MM.1S (cell line): Measurements from ENCODE around the gene OBSCN.

Experiments used
- DNase-seq: peaks from one replicate; pipeline ENCODE4 v3.0.0-alpha.2; 2015
- H2AFZ ChIP-seq: fragments of 300-600 bp; sonication (generic); 2 replicates; pipeline ENCODE4 v1.6.0; 2016; ENCODE audit warnings: antibody characterized with exemption, low read length
- H3F3A ChIP-seq: fragments of 300-600 bp; sonication (generic); 2 replicates; pipeline ENCODE4 v1.6.1; 2016; ENCODE audit warnings: mild to moderate bottlenecking, antibody characterized with exemption, low read length, moderate library complexity, mixed read lengths; ENCODE audit not compliant: insufficient read depth
- H3K27ac ChIP-seq: fragments of 300-600 bp; sonication (generic); 2 replicates; pipeline ENCODE4 v1.5.1; 2016; ENCODE audit warnings: mild to moderate bottlenecking, low read length
- H3K27me3 ChIP-seq: fragments of 300-600 bp; sonication (generic); replicated peaks from 2 replicates; pipeline ENCODE4 v1.6.0; 2016; ENCODE audit warnings: low read length; ENCODE audit not compliant: insufficient read depth
- H3K36me3 ChIP-seq: fragments of 300-600 bp; sonication (generic); replicated peaks from 2 replicates; pipeline ENCODE4 v1.6.1; 2016; ENCODE audit warnings: mild to moderate bottlenecking, low read length, mixed read lengths; ENCODE audit not compliant: insufficient read depth
- H3K4me1 ChIP-seq: fragments of 300-600 bp; sonication (generic); 2 replicates; pipeline ENCODE4 v1.6.1; 2016; ENCODE audit warnings: low read length, mixed read lengths
- H3K4me2 ChIP-seq: fragments of 300-600 bp; sonication (generic); 2 replicates; pipeline ENCODE4 v1.6.0; 2016; ENCODE audit warnings: low read depth, low read length
- H3K4me3 ChIP-seq: fragments of 300-600 bp; sonication (generic); 2 replicates; pipeline ENCODE4 v1.5.1; 2016; ENCODE audit warnings: low read length, mixed read lengths
- H3K79me2 ChIP-seq: fragments of 300-600 bp; sonication (generic); 2 replicates; pipeline ENCODE4 v1.6.1; 2016; ENCODE audit warnings: mixed run types, low read length, mixed read lengths
- H3K9ac ChIP-seq: fragments of 300-600 bp; sonication (generic); 2 replicates; pipeline ENCODE4 v1.6.1; 2016; ENCODE audit warnings: low read length, mixed read lengths
- H3K9me2 ChIP-seq: fragments of 300-600 bp; sonication (generic); replicated peaks from 2 replicates; pipeline ENCODE4 v1.6.1; 2016; ENCODE audit warnings: mild to moderate bottlenecking, low read length, mixed read lengths; ENCODE audit not compliant: insufficient read depth
- H3K9me3 ChIP-seq: fragments of 300-600 bp; sonication (generic); replicated peaks from 2 replicates; pipeline ENCODE4 v1.6.1; 2016; ENCODE audit warnings: mild to moderate bottlenecking, low read length, mixed read lengths; ENCODE audit not compliant: insufficient read depth
- H4K20me1 ChIP-seq: fragments of 300-600 bp; sonication (generic); 2 replicates; pipeline ENCODE4 v1.6.1; 2016; ENCODE audit warnings: mild to moderate bottlenecking, low read length, moderate library complexity, mixed read lengths; ENCODE audit not compliant: insufficient read depth
- EZH2 ChIP-seq: fragments of 300-600 bp; sonication (generic); optimal IDR thresholded peaks from 2 replicates; pipeline ENCODE3; 2017; ENCODE audit warnings: low read depth, mild to moderate bottlenecking, antibody characterized with exemption, low read length, mixed read lengths
- EZH2phosphoT487 ChIP-seq: fragments of 300-600 bp; sonication (generic); IDR thresholded peaks from 2 replicates; pipeline ENCODE4 v1.6.1; 2018; ENCODE audit warnings: antibody characterized with exemption, low read length
- TF ChIP-seq, protein P1 (sequence below): fragments of 300-600 bp; sonication (generic); IDR thresholded peaks from 2 replicates; pipeline ENCODE4 v1.5.1; 2016; ENCODE audit warnings: antibody characterized with exemption, low read length, mixed read lengths

Gene OBSCN

DNA sequence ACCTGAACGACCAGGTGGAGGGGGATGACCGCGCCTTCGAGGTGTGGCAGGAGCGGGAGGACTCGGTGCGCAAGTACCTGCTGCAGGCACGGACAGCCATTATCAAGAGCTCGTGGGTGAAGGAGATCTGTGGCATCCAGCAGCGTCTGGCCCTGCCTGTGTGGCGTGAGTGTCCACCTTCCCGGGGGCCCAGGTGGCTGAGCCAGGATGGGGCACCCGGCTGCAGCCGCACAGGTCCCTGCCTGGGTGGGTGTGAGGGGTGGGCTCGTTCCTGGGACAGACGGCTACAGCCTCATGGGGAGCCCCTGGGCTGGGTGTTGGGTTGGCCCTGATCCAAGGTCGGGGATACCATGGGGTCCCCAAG lies 133.6 kb downstream of the OBSCN start:
- Histone ChIP-seq H3K4me1 (no peaks in the 10 kb centered on the region), H3K36me3 (no peaks in the 10 kb centered on the region), H3K4me3 (no peak overlapping the region), H3K4me2 (no peak overlapping the region), H3K79me2 (no peaks in the 10 kb centered on the region), H3K27ac (no peak overlapping the region), H4K20me1 (no peaks in the 10 kb centered on the region), H3K9me2 (no peaks in the 10 kb centered on the region), H3F3A (no peaks in the 10 kb centered on the region), H3K27me3 (no peaks in the 10 kb centered on the region), H2AFZ (no peak overlapping the region), H3K9ac (no peak overlapping the region), H3K9me3 (no peaks in the 10 kb centered on the region)
- no peak for DNase-seq
- TF ChIP-seq, protein P1, sequence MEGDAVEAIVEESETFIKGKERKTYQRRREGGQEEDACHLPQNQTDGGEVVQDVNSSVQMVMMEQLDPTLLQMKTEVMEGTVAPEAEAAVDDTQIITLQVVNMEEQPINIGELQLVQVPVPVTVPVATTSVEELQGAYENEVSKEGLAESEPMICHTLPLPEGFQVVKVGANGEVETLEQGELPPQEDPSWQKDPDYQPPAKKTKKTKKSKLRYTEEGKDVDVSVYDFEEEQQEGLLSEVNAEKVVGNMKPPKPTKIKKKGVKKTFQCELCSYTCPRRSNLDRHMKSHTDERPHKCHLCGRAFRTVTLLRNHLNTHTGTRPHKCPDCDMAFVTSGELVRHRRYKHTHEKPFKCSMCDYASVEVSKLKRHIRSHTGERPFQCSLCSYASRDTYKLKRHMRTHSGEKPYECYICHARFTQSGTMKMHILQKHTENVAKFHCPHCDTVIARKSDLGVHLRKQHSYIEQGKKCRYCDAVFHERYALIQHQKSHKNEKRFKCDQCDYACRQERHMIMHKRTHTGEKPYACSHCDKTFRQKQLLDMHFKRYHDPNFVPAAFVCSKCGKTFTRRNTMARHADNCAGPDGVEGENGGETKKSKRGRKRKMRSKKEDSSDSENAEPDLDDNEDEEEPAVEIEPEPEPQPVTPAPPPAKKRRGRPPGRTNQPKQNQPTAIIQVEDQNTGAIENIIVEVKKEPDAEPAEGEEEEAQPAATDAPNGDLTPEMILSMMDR, result no peak
- TF ChIP-seq EZH2 (no peak), EZH2phosphoT487 (no peak)

DNA sequence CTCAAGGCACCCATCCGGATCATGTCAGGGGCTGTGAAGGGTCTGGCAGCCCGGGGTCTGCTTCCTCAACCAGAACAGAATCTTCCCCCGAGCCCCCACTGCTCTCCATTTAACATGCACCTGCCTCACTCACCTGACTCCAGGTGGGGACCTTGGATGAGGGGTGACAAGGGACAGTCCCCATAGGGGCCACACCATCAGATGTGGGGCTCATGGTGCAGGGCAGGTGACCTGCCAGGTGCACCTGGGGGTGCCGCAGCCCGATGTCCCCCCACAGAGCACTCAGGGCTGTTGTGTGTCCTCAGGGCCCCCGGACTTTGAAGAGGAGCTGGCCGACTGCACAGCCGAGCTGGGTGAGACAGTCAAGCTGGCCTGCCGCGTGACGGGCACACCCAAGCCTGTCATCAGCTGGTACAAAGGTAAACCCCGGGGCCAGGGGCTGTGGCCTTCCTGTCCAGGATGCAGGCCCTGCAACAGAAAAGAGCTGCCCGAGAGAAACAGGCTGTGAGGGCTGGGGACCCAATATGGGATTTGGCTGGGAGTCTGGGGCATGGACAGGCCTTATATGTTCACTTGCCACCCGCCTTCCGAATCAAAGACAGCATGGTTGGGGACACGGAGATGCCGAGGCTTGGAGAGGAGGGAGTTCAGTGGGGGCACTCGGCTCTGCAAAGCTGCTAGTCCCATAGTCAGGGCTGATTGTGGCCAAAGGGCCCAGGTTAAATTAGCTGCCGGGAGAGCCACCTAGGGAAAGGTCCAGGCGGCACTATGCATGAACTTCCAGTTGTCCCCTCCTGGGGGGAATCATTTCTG lies 134.2 kb downstream of the OBSCN start:
- no peaks in the 10 kb centered on the region for H3K9me3 ChIP-seq
- no peak for TF ChIP-seq EZH2phosphoT487
- TF ChIP-seq, protein P1, result no peak
- TF ChIP-seq EZH2, result no peak
- no peaks in the 10 kb centered on the region for H3K79me2 ChIP-seq
- no peak overlapping the region for H3K27ac ChIP-seq
- H2AFZ ChIP-seq, result no peak overlapping the region
- no peaks in the 10 kb centered on the region for H3K9me2 ChIP-seq
- H3K4me2 ChIP-seq, result no peak overlapping the region
- H3K4me3 ChIP-seq, result no peak overlapping the region
- no peaks in the 10 kb centered on the region for H3F3A ChIP-seq
- no peaks in the 10 kb centered on the region for H3K4me1 ChIP-seq
- H3K27me3 ChIP-seq, result no peaks in the 10 kb centered on the region
- H4K20me1 ChIP-seq, result no peaks in the 10 kb centered on the region
- no peak for DNase-seq
- H3K9ac ChIP-seq, result no peak overlapping the region
- H3K36me3 ChIP-seq, result no peaks in the 10 kb centered on the region

DNA sequence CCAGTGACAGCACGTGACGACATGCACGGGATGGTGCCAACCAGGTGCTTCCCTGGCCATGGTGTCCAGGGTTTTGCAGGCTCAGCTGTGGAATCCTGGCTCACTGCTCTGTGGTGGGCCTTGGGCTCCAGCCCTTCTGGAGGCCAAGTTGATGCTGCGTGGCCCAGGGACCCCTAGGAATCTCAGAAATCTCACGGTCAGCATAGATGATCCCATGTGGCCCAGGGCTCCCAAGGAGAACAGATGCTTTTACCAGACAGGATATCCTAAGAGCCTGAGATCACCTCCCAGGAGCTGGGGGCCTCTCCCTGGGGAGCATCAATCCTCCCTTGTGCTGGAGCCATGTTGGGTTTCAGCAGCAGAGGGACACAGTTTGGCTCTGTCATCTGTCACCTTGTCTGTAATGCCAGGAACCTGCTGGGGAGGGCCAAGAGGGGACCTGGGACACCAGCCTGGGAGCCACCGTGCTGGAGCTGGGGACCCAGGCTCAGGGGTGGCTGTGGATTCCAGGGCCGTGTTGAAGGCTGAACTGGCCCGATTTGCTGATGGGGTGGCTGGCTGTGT lies 134.9 kb downstream of the OBSCN start:
- Histone ChIP-seq H2AFZ (no peak overlapping the region), H3K9me3 (no peaks in the 10 kb centered on the region), H3K4me2 (no peak overlapping the region), H3K27ac (no peak overlapping the region), H3K4me3 (no peak overlapping the region), H3K4me1 (no peaks in the 10 kb centered on the region), H3K9ac (no peak overlapping the region), H4K20me1 (no peaks in the 10 kb centered on the region), H3K9me2 (no peaks in the 10 kb centered on the region), H3K36me3 (no peaks in the 10 kb centered on the region), H3F3A (no peaks in the 10 kb centered on the region), H3K79me2 (no peaks in the 10 kb centered on the region), H3K27me3 (no peaks in the 10 kb centered on the region)
- TF ChIP-seq, protein P1, result no peak
- no peak for TF ChIP-seq EZH2phosphoT487
- TF ChIP-seq EZH2, result no peak
- DNase-seq, result no peak
